Measurements from ENCODE around the gene PTPRN2. TPM values are rescaled to one million over a fixed set of nuclear protein-coding genes. Genes with fewer than 3 reads are reported as not detected.

PTPRN2 gene
- total and polyA plus RNA-seq, 2 of the 13 experiments (the other 11 are each of a cell fraction or from before 2014, with no cell fraction given): 2.5 to 24.2 TPM

DNA sequence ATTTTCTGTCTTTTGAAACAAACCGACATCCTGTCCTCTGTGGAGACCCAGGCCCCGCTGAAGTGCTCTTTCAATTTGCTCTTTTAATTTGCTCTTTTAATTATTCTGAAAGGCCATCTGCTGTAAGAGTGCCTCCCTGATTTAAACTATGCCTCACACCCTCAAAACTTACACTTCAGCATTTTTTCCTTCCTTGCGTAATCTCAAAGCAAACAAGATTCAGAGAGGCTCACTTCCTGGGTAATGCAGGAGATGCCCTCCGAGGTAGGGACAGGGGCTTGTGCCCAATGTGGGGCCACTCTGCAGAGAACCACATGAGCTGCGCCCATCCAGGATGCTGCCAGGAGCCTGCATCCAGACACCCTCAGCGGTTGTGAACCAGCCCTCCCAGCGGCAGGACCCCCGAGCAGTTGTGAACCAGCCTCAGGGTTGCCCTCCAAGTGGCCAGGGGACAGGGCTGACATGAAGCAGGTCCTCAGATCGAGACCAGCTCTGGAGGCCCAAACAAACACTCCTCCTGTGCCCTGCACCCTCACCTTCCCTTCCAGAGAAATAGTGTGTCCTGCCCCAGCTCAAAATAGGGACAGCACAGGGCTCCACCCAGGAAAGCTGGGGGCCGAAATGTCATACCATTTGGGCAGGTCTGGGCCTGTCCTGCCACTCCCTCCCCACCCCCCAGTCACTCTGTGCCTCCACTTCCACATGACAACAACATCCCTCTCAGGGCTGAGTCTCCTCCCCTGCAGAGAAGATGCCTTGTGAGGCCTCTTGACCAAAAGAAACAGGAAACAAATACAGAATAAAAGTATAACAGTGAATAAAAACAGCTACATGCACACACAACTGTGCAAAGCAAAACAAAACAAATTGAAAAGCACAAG is 190.4 kb downstream of the PTPRN2 start (continued):
- TF ChIP-seq, protein P1, sequence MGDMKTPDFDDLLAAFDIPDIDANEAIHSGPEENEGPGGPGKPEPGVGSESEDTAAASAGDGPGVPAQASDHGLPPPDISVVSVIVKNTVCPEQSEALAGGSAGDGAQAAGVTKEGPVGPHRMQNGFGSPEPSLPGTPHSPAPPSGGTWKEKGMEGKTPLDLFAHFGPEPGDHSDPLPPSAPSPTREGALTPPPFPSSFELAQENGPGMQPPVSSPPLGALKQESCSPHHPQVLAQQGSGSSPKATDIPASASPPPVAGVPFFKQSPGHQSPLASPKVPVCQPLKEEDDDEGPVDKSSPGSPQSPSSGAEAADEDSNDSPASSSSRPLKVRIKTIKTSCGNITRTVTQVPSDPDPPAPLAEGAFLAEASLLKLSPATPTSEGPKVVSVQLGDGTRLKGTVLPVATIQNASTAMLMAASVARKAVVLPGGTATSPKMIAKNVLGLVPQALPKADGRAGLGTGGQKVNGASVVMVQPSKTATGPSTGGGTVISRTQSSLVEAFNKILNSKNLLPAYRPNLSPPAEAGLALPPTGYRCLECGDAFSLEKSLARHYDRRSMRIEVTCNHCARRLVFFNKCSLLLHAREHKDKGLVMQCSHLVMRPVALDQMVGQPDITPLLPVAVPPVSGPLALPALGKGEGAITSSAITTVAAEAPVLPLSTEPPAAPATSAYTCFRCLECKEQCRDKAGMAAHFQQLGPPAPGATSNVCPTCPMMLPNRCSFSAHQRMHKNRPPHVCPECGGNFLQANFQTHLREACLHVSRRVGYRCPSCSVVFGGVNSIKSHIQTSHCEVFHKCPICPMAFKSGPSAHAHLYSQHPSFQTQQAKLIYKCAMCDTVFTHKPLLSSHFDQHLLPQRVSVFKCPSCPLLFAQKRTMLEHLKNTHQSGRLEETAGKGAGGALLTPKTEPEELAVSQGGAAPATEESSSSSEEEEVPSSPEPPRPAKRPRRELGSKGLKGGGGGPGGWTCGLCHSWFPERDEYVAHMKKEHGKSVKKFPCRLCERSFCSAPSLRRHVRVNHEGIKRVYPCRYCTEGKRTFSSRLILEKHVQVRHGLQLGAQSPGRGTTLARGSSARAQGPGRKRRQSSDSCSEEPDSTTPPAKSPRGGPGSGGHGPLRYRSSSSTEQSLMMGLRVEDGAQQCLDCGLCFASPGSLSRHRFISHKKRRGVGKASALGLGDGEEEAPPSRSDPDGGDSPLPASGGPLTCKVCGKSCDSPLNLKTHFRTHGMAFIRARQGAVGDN (CRISPR knock-in tag; IDR thresholded peaks at IDR 0.05): peak; percentile 59
- TF ChIP-seq, protein P2, sequence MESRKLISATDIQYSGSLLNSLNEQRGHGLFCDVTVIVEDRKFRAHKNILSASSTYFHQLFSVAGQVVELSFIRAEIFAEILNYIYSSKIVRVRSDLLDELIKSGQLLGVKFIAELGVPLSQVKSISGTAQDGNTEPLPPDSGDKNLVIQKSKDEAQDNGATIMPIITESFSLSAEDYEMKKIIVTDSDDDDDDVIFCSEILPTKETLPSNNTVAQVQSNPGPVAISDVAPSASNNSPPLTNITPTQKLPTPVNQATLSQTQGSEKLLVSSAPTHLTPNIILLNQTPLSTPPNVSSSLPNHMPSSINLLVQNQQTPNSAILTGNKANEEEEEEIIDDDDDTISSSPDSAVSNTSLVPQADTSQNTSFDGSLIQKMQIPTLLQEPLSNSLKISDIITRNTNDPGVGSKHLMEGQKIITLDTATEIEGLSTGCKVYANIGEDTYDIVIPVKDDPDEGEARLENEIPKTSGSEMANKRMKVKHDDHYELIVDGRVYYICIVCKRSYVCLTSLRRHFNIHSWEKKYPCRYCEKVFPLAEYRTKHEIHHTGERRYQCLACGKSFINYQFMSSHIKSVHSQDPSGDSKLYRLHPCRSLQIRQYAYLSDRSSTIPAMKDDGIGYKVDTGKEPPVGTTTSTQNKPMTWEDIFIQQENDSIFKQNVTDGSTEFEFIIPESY (CRISPR knock-in tag; IDR thresholded peaks at IDR 0.05): 0 out of 2 replicates have a peak, but pooled peaks have one; percentile 7
- TF ChIP-seq, protein P3, sequence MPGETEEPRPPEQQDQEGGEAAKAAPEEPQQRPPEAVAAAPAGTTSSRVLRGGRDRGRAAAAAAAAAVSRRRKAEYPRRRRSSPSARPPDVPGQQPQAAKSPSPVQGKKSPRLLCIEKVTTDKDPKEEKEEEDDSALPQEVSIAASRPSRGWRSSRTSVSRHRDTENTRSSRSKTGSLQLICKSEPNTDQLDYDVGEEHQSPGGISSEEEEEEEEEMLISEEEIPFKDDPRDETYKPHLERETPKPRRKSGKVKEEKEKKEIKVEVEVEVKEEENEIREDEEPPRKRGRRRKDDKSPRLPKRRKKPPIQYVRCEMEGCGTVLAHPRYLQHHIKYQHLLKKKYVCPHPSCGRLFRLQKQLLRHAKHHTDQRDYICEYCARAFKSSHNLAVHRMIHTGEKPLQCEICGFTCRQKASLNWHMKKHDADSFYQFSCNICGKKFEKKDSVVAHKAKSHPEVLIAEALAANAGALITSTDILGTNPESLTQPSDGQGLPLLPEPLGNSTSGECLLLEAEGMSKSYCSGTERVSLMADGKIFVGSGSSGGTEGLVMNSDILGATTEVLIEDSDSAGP (CRISPR knock-in tag; IDR thresholded peaks at IDR 0.05; ENCODE audit: borderline replicate concordance): no peak
- TF ChIP-seq CBX2 (IDR thresholded peaks at IDR 0.05; ENCODE audit: low read depth, low read length) (no peak), CBX2 (CRISPR knock-in tag; IDR thresholded peaks at IDR 0.05; ENCODE audit: low read depth) (no peak), ZNF703 (CRISPR knock-in tag; IDR thresholded peaks at IDR 0.05; ENCODE audit: borderline replicate concordance) (no peak), RFXANK (CRISPR knock-in tag; IDR thresholded peaks at IDR 0.05) (no peak), TBX2 (CRISPR knock-in tag; IDR thresholded peaks at IDR 0.05; ENCODE audit: borderline replicate concordance) (peak; percentile 27; the same call in 1 of the 2 replicates), RELA (CRISPR knock-in tag; IDR thresholded peaks at IDR 0.05) (no peak), ZBTB7A (CRISPR knock-in tag; IDR thresholded peaks at IDR 0.05) (no peak), HDAC2 (CRISPR knock-in tag; IDR thresholded peaks at IDR 0.05) (peak; percentile 52; the same call in 1 of the 2 replicates), ZMYM3 (CRISPR knock-in tag; IDR thresholded peaks at IDR 0.05) (no peak), FOXO1 (CRISPR knock-in tag; IDR thresholded peaks at IDR 0.05) (no peak), GABPB1 (CRISPR knock-in tag; IDR thresholded peaks at IDR 0.05) (peak; percentile 44)
- TF ChIP-seq, protein P4, sequence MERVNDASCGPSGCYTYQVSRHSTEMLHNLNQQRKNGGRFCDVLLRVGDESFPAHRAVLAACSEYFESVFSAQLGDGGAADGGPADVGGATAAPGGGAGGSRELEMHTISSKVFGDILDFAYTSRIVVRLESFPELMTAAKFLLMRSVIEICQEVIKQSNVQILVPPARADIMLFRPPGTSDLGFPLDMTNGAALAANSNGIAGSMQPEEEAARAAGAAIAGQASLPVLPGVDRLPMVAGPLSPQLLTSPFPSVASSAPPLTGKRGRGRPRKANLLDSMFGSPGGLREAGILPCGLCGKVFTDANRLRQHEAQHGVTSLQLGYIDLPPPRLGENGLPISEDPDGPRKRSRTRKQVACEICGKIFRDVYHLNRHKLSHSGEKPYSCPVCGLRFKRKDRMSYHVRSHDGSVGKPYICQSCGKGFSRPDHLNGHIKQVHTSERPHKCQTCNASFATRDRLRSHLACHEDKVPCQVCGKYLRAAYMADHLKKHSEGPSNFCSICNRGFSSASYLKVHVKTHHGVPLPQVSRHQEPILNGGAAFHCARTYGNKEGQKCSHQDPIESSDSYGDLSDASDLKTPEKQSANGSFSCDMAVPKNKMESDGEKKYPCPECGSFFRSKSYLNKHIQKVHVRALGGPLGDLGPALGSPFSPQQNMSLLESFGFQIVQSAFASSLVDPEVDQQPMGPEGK (CRISPR knock-in tag; IDR thresholded peaks at IDR 0.05): 0 out of 2 replicates have a peak, but pooled peaks have one; percentile 41
- TF ChIP-seq, protein P5, sequence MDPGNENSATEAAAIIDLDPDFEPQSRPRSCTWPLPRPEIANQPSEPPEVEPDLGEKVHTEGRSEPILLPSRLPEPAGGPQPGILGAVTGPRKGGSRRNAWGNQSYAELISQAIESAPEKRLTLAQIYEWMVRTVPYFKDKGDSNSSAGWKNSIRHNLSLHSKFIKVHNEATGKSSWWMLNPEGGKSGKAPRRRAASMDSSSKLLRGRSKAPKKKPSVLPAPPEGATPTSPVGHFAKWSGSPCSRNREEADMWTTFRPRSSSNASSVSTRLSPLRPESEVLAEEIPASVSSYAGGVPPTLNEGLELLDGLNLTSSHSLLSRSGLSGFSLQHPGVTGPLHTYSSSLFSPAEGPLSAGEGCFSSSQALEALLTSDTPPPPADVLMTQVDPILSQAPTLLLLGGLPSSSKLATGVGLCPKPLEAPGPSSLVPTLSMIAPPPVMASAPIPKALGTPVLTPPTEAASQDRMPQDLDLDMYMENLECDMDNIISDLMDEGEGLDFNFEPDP (CRISPR knock-in tag; conservative IDR thresholded peaks at IDR 0.05): no peak
